Inferior parietal cortex (tissue), 1 donor: ENCODE data around the gene PTPN9.

Experiments
- DNase-seq: peaks from one replicate; pipeline ENCODE4 v3.0.0-alpha.2; 2016; ENCODE audit errors: extremely low spot score

The PTPN9 gene

DNA sequence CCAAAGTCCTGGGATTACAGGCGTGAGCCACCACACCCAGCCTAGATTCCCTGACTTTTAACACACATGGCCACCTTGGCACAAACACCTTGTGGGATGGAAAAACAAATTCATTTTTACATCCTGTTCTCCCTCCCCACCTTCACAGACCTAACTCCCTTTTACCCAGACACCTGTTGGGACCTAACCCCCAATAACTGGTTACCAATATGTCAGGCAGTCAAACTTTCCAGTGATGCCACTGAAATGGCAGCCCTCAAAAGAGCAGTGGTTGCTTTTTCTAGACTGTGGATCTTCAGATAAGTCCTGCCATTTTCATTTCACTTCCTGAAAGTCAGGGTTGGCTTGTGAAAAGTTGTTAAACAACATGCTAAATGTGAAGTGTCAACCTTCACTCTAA is 162.5 kb downstream of the PTPN9 start:
- no peak for DNase-seq
